GM19238 (cell line): ENCODE results near the gene RNFT2.

Experiments
- DNase-seq: peaks from one replicate; pipeline ENCODE4 v3.0.0; 2011; ENCODE audit warnings: low spot score; ENCODE audit not compliant: insufficient read length

The RNFT2 gene

GRCh38 chr12:116737774-116738657, at the start of gene RNFT2, which contains the start of gene SPRING1:
Gene RNFT2 (plus strand): TSS chr12:116738315. CDS start chr12:116740498, 2,183 bp downstream.
Gene SPRING1 (minus strand): TSS chr12:116738069. CDS start chr12:116737900, 169 bp downstream.
- DNase-seq, result peak; percentile 100

DNA sequence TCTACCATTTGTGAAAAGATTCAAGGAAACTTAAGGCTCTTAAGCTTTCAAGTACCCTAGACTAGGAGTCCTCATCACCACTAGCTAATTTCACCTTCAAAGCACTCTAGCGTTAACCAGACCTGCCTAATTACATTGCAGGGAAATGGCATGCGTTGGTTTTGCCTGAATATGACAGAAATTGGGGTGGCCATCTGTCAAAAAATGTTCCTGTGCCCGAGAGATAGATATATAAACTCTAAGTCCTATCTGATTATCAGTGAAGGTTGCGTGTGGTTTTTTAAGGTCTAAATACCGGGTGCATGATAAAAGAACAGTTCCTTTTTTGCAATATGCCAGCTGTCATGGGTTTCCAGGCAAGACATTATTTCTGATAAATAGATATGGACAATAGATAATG, 48.6 kb upstream of the RNFT2 start:
- DNase-seq, result no peak

DNA sequence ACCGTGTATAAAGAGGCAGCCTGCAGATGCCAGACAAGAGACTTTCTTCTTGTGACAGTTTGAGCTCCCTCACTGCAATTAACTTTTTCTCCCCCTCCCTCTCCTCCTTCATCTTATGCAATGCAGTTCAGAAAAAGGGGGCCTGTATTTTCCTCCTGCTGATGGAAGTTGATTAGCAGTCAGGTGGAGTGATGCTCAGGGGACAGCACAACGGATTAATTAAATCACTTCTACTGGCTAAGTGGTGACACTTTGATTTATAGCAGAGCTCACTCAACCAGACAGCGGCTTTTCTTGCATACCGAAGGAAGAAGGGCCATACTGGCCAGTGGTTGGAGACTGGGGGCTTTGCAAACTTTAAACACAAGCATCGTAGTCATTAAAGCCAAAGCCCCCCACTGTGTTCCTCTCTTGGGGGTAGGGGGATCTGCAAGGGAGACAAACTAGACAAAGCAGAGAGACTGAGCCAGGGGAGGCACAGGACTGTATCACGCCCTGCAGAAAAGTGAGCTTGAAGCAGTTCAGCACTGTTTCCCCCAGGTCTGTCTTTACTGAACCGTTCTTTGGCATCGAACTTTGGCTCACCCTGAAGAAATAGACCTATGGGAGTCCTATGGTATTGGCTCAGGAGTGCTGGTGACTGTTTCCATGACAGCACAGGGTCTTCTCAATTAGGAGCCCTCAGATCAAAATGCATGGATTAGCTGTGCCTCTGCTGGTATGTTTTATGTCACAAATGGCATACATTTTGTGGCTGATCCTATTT, 48.0 kb upstream of the RNFT2 start:
- DNase-seq, result no peak

GRCh38 chr12:116691205-116691604, 46.9 kb upstream of the RNFT2 start:
- no peak for DNase-seq

- DNase-seq, result no peak
These were observed 46.5 kb upstream of the RNFT2 start for GRCh38 chr12:116691636-116692035.

GRCh38 chr12:116692605-116693004, 45.5 kb upstream of the RNFT2 start:
- no peak for DNase-seq

- no peak for DNase-seq
These were observed 44.6 kb upstream of the RNFT2 start for GRCh38 chr12:116693286-116694227.

DNA sequence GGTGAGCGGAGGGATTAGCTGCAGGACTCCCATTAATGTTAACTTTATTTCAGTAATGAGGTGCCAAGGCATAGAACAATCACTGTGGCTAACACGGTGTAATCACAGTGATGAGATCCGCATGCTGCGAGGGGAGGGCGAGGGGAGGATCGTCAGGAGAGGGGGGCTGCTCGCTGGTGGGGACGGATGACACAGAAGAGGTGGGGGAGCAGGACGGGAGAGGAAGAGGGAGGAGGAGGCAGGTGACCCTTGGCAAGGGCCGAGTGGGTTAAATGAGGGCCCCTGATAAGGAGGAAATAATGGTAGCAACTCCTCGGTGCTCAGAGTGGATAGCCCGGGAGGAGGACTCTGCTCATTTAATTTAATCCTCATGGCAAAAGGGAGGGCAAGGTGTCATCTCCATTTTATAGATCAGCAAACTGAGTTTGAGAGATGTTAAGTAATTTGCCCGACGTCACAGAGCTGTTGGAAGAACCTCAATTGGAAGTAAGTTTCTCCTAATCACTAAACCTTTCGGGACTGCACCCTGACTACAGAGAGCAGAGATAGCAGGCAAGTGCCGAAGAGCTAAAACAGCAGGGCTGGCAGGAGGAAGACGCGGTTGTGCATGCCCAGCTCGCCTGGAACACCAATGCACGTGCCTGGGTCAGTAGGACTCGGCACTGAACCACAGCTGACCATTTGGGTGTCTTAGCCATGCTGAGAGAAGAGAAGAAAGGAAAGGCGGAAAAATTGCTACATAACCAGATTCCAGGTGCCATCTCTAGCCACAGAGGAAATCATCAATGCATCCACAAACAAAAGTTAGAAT, 43.3 kb upstream of the RNFT2 start:
- no peak for DNase-seq

DNA sequence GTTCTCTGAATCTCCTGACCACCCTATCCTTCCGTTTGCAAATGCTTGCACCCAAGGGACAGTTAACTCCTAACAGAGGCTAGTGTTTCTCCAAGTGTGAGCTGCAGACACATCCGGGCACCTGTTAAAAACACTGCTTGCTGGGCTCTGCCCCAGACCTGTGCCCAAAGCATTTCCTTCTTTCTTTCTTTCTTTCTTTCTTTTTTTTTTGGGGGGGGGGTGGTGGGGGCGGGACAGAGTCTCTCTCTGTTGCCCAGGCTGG, 42.7 kb upstream of the RNFT2 start:
- DNase-seq, result no peak

- DNase-seq, result no peak
These were observed 40.8 kb upstream of the RNFT2 start for GRCh38 chr12:116697305-116697704.

DNA sequence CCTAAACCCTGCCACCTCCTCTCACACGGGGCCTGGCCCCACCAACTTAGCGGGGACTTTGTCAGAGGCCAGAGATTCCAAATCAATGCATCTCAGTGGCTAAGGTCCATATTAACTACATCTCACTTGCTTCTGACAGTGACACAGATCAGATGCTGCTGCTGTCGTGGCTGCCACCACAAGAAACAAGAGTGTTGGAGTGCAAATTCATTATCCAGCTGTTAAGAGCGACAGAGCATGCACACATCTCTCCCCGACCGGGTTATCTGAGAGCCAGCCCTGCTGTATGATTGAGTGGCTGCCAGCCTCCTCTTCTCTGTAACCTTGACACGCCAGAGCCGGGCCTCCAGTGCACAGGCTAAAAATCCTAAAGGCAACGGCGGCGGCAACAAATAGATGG, 40.4 kb upstream of the RNFT2 start:
- no peak for DNase-seq

DNA sequence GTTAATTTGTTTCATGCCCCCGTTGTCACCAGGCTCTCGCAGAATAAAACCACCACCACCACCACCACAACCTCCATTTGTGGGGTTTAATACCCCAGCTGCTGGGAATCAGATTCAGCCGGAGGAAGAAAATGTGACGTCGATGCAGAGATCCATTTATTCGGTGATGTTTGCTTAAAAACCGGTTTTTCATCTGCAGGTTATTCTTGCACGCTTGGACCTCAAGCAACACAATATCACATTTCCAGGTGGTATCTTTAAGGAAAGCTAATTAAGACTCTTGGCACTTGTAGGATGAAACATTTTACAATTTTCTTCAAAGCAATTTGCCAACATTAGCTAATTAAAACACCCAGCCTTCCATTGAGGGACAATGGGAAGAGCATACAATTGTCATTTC, 40.0 kb upstream of the RNFT2 start:
- no peak for DNase-seq

GRCh38 chr12:116698554-116699075, 39.5 kb upstream of the RNFT2 start:
- no peak for DNase-seq

- no peak for DNase-seq
These were observed 38.0 kb upstream of the RNFT2 start for GRCh38 chr12:116700066-116700465.

DNA sequence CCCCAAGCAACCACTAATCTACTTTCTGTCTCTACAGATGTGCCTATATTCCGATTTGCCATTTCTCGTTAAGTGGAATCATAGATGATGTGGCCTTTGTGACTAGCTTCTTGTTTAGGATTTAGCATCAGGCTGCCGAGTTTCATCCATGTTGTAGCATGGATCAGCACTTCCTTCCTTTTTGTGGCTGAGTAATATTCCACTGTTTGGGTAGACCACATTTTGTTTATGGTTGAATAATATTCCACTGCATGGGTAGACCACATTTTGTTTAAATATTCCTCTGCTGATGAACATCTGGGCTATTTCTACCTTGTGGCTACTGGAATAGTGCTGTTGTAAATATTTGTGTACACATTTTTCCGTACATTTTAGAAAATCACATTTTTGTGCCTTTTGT, 36.7 kb upstream of the RNFT2 start:
- no peak for DNase-seq

DNA sequence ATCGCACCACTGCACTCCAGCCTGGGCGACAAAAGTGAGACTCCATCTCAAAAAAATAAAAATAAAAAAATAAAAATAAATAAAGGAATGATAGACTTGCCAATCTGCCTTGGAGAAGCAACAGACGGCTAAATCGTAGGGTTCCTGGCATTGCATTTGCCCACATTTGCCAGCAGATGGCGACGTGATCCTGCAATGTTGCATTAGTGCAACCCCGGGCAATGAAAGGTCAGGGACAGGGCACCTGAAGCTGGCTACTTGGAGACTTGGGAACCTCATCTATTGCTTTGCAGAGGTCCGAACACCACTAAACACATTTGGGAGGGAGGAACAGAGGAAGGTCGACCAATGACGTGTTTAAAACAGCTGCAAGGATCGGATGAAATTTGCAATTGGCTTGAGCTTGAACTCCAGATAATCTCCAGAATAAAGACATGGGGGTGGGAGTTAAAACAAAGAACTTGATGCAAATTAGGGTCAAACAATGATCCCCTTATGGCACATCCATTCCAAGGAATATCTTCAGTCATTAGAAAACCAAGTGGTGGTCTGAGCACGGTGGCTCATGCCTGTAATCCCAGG, 34.8 kb upstream of the RNFT2 start:
- peak; percentile 47 for DNase-seq

DNA sequence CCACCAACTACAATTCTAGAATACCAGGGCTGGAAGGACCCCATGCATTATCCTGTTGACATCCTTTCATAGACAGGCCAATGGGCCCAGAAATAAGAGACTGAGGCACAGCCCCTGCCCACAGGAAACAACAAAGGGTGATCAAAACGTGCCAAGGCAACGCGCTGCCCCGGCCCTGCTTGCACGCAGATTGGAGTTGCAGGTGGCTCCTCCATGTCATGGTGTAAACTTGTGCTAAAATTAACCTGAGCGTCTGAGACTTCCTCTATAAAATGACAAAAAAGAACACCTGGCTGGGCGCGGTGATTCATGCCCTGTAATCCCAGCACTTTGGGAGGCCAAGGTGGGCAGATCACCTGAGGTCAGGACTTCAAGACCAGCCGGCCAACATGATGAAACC, 30.4 kb upstream of the RNFT2 start:
- no peak for DNase-seq

DNA sequence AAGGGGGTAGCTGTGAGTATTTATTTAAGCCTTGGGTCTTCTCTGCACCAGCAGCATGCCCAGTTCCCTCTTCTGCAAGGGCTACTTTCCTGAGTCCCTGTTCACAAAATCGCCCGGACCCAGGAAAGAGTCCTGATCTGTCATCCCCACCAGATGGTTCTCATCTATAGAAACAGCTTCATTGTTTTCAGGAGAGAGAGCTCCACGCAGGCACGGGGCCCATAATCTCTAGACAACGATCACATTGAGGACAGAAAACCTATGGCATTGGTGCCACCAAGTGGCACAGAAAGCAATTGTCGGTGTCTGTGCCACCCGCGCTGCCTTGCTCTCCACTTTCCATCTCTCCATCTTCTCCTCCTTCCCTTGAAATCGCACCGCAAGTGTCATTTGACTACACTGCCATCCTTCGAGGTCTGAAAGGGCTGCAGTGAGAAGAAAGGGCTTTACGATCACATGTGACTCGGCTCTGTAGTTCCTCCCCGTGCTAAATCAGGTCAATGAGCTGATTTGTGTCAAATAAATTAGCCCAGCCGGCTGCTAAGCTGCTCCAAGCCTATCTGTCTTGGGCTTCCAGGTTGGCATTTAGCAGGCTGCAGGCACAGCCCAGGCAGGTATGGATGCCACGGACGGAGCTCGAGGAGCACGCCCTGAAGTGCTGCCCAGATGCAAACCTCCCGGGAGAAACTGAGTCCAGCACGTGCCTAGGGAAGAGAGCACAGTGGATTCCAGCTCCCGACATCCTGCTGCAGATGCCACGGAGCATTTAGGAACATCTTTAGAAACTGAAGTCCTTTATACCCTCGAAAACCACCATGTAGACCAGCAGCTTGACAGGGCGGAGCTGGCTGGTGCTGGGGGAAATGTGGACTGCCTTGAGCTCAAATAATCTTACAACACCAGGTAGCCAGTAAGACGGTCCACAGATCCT, 29.0 kb upstream of the RNFT2 start:
- DNase-seq, result no peak

DNA sequence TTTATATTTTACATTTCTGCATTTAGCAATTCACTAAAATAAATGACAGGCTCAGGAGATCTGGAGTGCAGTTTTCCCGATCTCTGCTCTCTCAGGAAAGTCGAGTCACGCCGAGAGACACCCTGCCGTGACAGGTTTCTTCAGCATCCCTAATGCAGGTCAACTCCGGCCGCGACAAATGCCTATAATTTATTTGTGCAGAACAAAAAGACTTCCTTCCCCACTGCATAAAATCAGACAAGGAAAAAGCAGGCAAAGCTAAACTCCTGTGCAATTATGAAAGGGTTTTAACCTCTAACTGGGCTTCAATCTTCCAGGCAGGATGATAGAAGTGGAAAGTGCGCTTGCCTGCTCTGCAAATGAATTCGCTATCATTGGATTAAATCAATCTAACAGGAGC, 28.3 kb upstream of the RNFT2 start:
- no peak for DNase-seq
